NAMALWA (cell line): Measurements from ENCODE around the gene CUBN.

Experiments used
- DNase-seq: peaks from one replicate; pipeline ENCODE4 v3.0.0-alpha.2; 2015; ENCODE audit warnings: low spot score

The CUBN gene

DNA sequence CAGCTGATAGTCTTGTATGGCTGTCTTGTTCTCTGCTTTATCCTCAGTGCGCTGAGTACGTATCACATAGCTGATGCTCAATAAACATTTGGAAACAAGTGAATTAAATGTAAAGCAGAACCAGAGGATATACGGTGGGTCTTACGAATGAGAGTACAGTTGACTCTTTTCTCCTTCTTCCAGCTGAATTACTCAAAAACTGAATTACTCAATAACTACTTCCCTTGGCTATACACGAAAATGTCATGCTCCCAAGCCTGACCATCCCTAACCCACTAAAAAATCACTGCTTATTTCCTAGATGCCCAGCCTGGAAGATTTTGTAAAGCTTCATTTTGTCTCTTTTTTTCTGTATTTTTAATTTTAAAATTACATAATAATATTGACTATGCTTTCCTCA is 309.2 kb downstream of the CUBN start:
- no peak for DNase-seq

DNA sequence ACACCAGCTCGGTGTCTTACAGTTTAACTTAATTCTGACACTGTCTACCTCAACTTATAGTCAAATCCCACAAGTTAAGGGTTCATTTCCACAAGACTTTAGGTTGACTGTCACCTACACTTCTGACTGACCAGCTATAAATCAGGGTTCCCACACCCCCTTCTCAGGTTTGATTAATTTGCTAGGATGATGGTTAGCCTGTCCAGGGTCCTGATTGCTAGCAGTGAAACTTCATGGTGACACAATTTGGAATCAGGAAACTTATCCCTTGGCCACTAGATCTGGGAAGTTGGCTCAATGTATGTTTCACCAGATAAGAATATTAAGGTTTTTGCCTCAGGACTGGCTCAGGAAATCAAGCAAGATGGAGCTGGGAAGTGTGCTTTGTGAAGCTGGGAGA is 309.6 kb downstream of the CUBN start:
- no peak for DNase-seq

DNA sequence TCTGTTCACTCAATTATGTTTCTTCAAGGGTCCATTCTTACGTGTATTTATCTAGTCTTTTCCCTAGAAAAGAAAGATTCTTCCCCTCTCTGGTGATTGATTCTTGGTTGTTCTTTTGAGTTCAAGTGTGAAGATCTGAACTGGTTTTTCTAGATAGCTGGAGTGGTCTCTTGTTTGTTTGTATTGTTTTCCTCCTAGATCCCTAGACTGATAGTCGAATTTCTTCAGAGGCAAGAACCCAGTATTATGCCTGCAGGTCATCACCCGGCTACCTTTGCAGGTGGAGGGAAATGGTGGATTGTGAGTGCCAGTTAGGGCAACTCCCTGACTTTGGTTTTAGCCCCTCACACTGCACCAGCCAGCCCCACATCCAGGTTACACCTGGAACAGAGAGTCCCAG is 310.2 kb downstream of the CUBN start:
- no peak for DNase-seq

DNA sequence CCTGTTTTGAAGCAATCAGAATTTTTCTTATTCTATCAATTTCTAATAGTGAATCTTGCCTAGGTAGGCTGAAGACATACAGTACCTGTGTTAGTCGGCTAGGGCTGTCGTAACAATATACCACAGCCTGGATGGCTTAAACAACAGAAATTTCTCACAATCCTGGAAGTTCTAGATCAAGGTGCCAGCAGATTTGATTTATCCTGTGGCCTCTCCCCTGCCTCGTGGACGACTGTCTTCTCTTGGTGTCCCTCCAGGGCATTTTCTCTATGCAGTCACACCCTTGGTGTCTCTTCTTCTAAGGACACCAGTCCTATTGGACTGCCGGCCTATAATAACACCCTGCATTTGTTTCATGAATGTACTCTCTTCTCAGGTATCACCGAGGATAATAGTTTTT is 310.6 kb downstream of the CUBN start:
- DNase-seq, result no peak

DNA sequence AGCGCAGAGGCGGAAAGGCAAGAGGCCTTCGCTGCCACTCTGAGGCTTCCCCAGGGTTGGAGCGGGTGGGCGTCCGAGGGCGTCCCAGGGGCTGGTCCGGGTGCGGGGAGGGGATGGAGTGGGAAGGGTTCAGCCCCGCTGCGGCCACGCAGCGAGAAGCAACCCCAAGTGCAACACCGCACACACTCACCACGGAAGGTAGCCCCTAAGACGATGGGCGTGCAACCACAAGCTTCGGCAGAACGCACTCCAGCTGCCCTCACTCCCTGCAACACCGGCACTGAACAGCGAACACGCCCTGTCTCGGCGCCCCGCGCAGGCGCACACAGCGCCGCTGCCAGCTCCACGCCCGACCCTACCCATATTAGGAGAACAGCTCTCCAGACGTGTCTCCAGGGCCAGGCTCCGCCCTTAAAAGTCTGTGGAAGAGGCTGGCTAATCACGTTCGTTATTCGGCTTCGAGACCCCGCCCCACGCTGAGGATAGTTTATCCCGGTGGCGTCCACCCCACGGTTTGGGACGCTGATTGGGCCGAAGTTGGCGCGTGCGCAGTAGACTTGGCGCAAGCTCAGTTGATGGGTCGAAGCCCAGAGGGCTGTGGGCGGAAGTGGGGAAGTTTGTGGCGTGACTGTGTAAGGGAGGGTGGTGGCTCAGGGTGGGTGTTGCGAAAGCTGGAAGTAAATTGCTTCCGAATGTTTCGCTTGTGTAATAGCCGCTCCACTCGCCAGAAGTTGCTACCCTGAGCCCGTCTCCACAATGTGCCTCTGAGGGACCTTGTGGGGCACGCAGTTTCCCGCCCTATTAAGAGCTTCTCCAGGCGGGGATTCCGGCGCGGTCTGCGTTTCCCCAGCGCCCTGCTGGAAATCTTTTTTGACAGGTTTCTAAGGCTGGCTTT is 312.2 kb downstream of the CUBN start, which contains the start of gene RSU1:
RSU1 (minus strand) TSS at position 300 of the 895 bp plus-strand sequence. CDS start 343 bp downstream, outside the sequence.
- peak; percentile 100 for DNase-seq

DNA sequence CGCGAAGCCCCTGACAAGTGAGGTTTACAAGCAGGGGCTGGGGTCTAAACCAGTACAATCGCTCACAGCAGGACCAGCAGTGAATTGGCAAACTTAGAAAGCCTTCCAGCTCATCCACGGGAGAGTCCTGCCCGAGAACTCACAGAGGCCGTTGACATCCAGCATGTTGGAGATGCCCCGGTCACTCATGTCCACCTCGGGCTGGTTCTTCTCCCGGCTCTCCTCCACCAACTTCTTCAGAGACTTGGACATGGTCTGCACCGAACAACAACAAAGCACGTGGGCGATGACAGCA is 312.8 kb downstream of the CUBN start:
- no peak for DNase-seq

DNA sequence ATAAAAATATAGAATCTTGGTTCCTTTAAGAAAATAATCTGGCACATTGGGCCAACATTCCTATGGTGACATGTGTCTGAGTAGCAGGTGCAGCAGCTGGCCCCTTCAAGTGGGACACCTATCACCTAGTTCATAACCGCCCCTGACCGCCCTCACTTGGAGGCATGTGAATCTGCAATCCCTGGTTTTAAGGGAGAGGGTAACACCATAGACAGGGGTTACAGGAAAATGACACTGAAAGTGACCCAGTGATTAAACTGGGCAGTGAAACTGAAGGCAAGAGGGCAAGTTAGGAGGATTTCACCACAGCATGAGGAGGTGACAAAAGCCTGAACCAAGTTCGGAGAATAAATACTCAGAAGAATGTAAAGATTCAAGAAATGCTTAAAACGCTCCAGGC is 313.4 kb downstream of the CUBN start:
- DNase-seq, result peak; percentile 23

DNA sequence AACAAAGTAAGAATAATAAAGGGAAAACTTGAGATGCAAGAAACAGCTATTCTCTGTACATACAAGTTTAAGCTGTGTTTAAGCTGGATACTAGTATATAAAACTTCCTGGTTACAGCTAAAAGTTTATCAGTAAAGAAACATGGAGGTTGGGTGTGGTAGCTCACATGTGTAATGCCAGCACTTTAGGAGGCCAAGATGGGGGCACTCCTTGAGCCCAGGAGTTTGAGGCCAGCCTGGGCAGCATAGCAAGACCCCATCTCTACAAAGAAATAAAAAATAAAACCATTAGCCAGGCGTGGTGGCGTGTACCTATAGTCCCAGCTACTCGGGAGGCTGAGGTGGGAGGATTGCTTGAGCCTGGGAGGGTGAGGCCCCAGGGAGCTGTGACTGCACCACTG is 315.6 kb downstream of the CUBN start:
- no peak for DNase-seq

DNA sequence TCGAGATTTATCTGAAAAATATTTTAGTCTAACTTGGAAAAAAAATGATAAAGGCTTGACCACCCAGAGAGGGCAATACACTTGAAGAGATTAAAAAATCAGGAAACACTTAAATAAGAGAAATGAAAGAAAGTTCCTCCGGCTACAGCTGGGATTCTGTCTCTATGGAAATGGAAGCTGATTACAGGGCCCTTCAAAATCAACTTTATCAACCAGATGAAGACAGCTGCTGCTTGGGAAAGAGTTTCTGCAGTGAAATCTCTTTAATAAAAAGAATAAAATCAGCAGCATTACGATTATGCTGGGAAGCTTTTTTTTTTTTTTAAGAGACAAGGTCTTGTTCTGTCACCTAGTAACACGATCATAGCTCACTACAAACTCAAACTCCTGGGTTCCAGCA is 316.9 kb downstream of the CUBN start:
- DNase-seq, result no peak

DNA sequence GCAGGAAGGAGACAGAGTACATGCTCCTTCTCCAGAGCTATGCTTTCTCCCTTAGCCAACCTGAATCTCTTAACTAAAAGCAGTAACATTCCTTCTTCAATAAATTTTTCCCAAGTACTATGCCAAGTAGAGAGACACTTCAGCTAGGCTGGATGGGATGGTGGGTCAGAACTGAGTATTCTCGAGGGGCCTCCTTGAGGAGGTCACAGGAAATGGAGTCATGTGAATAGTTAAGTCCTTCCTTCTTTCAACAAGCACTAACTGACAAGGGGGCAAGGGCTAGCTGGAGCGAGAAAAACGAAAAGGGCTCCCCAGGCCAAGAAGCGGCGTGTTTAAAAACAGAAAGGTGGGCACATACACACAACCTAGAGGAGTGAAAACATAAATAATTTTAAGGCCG is 317.8 kb downstream of the CUBN start:
- DNase-seq, result no peak

DNA sequence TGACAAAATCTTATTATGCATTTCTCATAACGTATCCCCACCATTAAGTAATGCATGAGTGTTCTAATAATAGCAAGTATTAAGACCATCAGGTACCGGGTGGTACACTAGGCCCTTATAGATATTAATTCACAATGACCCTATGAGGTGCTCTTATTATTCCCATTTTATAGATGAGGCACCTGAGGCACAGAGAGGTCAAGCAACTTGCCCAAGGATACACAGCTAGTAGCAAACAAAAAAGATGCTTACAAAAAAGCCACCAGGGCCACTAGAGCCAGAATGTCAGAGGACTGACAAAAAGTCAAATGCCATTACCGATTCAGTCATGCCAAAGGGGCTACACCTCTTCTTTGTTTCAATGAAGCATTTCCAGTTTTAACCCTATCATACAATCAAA is 318.3 kb downstream of the CUBN start:
- no peak for DNase-seq

DNA sequence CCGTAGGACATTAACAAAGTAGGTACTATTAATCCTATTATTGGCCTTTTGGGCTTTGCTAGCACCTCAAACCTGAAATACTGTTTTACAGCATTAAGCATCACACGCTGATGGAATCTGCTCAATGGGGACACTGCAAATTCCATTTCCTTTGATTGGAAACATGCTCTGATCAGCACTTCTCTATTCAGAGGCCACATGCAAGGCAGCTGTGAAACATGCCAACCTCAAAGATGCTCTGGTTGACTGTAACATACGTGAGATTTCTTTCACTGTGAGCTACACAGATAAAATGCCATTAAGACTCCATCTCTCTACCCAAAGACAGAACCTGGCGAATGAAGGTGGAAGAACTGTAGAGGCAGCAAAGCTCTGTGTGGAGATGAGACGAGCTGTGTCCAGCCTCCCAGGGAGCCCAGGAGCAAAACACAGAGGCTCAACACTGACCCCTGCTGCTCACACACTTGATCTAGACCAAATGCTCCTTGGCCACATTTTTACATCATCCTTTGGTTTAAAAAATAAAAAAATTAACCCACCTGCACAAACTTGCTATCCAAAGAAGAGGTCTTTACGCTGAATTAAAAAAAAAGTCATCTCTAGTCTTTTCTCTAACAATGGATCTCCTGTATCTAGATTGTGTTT is 320.4 kb downstream of the CUBN start:
- peak; percentile 60 for DNase-seq

DNA sequence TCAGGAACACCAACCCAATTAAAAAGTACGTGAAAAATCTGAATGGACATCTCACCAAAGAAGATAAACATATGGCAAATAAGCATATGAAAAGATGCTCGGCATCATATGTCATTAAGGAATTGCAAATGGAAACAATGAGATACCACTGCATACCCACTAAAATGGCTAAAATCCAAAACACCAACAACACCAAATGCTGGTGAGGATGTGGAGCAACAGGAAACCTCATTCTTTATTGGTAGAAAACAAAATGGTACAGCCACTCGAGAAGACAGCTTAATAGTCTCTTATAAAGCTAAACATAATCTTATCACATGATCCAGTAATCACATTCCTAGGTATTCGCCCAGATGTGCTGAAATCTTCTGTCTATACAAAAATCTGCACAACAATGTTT is 325.5 kb downstream of the CUBN start:
- DNase-seq, result no peak

DNA sequence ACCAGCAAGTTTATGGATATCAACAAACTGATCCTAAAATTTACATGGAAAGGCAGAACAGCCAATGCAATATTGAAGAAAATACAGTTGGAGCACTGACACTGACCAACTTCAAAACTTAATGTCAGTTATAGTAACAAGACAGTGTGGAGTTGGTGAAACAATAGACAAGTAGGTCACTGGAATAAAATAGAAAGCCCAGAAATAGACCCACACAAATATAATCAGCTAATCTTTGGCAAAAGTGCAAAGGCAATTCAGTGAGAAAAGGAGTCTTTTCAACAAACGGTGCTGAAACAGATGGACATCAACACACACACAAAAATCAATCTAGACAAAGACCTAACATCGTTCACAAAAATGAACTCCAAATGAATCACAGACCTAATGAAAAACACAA is 326.1 kb downstream of the CUBN start:
- no peak for DNase-seq

DNA sequence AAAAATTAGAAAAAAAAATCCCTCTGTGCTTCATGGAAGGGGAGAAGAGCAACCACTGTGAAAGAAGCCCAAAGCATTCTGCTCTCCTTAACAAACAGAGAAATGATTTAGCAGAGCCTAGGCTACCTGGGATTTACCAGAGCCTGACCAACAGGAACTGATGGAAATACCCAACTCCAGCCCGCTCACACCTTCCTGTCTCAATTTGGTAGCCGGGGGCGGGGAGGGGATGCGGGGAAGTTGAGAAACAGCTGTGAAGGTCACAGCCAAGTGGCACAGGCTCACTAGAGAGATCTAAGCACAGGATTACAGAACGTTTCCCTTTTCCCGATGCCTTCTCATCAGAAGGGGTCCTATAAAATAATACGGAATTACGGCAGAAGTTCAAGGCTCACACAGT is 330.0 kb downstream of the CUBN start:
- DNase-seq, result no peak

DNA sequence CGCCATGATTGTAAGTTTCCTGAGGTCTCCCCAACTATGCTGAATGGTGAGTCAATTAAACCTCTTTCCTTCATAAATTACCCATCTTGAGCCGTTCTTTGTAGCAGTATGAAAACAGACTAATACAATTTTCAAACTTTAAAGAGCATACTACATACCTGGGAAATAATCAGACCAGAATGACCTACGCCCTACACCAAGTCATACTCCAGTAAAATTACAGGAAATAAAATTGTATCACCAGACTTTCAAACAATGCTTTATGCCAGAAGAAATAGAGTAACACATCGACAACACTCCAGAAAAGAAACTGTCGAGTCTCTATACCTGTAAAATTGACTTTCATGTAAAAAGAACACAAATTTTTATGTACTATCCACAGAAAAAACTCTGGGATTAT is 331.0 kb downstream of the CUBN start:
- no peak for DNase-seq

DNA sequence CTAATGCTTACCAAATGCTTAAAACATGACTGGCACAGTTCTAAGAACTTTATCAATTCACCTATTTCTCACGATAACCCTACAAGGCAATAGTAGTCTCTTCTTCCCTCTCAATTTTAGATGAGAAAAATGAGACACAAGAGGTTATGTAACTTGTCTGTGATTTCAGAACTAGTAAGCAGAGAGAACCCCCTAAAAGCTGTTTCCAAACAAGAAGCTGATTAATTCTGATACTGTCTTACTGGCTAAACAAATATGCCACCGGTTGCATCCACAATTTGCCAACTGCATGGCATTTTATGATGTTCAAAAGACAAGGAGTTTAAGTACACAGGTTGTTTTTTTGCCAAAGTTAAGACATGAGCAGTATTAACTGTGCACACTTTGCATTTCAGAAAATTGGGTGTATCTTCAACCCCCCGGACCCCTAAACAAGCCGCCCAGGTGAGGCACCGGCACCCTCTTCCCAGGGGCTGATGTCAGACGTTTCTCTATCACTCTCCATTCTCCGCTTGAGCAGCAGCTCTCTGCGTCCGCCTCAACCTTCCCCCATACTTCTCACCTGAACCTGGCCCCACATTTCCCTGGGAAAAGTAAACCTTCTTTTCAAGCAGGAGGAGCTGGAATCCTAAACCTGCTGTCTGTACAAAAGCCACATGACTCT is 334.1 kb downstream of the CUBN start:
- no peak for DNase-seq

DNA sequence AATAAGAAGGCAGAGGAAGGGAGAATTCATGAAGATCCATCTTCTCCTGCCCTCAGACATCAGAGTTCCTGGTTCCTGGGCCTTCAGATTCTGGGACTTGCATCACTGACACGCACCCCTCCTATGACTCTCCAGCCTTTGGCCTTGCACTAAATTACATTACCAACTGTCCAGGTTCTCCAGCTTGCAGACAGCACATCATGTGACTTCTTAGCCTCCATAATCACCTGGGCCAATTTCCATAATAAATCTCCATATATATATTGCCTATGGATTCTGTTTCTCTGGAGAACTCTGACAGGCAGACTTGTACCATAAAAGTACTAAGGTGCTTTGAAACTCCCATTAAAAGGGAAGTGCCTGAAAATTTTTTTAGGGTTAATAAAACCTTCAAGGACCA is 335.6 kb downstream of the CUBN start:
- DNase-seq, result no peak

DNA sequence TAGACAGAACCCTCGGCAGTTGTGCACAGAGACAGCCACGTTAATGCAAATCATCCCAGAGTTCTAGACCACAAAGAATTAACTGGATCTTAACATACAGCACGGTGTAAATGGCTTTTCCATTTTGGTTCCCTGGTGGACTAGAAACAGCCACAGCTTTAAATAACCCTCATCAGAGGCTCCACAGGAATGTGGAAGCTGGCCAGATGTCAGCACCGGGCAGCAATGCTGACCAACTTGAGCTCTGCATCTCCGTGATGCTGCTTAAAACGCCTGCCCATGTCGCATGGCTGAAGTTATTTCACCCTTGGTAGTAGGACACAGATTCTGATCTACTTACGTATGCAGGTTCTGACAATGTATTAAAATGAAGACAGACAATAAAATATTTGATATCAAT is 336.9 kb downstream of the CUBN start:
- no peak for DNase-seq

DNA sequence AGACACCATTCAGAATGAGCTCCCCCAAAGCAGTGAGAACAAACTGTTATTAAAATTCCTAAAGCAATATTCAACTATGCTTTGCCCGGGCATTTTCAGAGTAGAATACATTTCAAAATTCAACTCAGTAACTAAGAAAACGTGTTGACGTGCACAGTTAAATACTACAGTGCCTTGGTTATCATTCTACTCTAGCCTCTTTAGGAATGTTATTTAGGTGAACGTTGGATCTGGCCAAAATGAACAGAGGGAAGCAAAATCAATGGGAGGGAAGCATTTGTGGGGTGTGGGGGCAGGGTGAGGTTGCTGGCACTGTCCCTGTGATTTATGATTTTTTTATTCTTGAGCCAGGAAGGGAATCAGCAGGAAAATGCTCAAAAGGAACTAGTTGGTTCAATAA is 339.8 kb downstream of the CUBN start:
- no peak for DNase-seq

DNA sequence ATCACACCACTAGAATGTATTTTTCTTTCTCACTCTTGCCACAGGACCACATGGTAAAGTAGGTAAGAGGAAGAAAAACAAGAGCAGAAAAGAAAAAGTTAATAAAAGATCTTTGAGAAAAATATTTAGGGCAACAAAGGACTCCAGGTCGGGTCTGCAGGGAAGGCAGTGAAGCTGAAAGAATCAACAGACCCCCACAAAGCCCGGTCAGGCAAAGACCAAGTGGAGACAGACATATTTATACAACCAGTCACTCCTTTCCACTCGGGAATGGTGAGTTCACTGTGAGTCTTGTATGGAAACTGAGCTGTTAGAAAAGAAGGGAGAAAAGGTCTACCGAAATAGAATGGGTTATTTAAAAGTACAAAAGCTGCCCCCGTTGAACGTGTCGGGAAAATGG is 340.4 kb downstream of the CUBN start:
- no peak for DNase-seq

DNA sequence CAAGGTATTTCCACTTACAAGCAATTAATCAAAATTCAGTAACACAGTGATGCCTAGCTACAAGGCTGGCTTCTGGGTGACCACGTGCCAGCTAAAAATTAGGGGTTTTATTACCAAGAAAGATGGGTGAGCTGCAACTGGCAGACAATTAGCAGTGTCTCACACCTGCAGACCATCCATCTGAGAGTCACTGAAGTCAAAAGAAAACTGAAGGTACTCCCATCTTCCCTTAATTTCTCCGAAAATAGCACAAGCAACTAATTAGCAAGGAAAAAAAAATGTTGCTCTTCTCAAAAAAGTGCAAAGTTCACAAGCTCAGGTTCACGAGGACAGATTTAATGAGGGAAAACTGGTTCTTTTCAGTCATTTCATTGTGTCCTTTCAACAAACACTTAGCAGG is 340.8 kb downstream of the CUBN start:
- DNase-seq, result no peak

DNA sequence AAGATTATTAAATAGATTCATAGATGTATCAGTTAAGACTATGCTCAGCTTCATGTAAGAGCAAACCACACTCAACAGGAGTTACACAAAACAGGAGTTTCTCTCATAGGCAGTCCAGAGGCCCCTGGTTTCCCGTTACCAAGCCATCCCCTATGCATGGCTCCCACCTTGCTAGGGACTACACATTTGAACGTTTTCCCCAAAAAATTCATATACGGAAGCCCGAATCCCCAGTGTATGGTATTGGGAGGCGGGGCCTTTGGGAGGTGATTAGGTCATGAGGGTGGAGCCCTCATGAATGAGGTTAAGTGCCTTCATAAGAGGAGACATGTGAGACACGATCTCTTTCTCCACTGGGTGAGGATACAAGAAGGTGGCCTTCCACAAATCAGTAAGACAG is 341.5 kb downstream of the CUBN start:
- no peak for DNase-seq
